ENCODE measurements around the gene POLA1.

DNA sequence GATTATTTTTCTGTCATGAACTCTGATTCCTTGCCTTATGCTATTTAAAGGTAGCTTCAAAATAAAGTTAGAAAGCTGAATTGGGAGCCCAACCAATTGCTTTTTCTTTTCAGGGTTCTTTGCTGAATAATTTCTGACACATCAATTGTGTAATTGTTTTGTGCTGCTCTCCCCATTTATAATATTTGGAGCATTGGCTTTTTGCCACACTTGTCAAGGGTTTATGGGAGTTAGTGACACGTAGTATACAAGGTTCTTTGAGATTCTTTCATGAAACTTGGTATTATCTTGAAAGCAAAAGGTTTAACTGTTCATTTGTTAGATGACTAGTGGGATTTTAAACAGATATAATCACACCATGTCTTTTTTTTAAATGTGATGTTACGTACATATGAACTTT is 80.9 kb downstream of the POLA1 start:
- TF ChIP-seq, protein P1, sequence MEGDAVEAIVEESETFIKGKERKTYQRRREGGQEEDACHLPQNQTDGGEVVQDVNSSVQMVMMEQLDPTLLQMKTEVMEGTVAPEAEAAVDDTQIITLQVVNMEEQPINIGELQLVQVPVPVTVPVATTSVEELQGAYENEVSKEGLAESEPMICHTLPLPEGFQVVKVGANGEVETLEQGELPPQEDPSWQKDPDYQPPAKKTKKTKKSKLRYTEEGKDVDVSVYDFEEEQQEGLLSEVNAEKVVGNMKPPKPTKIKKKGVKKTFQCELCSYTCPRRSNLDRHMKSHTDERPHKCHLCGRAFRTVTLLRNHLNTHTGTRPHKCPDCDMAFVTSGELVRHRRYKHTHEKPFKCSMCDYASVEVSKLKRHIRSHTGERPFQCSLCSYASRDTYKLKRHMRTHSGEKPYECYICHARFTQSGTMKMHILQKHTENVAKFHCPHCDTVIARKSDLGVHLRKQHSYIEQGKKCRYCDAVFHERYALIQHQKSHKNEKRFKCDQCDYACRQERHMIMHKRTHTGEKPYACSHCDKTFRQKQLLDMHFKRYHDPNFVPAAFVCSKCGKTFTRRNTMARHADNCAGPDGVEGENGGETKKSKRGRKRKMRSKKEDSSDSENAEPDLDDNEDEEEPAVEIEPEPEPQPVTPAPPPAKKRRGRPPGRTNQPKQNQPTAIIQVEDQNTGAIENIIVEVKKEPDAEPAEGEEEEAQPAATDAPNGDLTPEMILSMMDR (IDR thresholded peaks at IDR 0.05): no peak
- TF ChIP-seq POLR2A (IDR thresholded peaks at IDR 0.05; ENCODE audit: low read depth): no peak
